Measurements from ENCODE around the gene VWCE.

GRCh38 chr11:61333550-61334433 is 38.7 kb upstream of the VWCE start:
- TF ChIP-seq CTCF (IDR thresholded peaks at IDR 0.05 in 2 of 3, conservative IDR thresholded peaks at IDR 0.05 in 1 of 3; ENCODE audit: borderline replicate concordance in 1 of 3, insufficient read depth in 1 of 3, low read depth in 2 of 3, low read length in 2 of 3) (no peak), MAX (IDR thresholded peaks at IDR 0.05) (no peak; the same call in 1 of the 2 replicates), POLR2AphosphoS5 (IDR thresholded peaks at IDR 0.05; ENCODE audit: low read depth, low read length) (no peak; the same call in 1 of the 2 replicates), TCF7L2 (IDR thresholded peaks at IDR 0.05; ENCODE audit: borderline replicate concordance, extremely low read depth, insufficient read depth, insufficient read length) (peak; percentile 92), EZH2 (IDR thresholded peaks at IDR 0.05) (no peak), ZBTB33 (IDR thresholded peaks at IDR 0.05; ENCODE audit: extremely low read depth, insufficient replicate concordance, low read length) (no peak), POLR2A (IDR thresholded peaks at IDR 0.05; ENCODE audit: borderline replicate concordance, extremely low read depth, insufficient read depth, insufficient read length) (peak; percentile 9), SRF (IDR thresholded peaks at IDR 0.05; ENCODE audit: low read depth) (no peak), FOSL1 (IDR thresholded peaks at IDR 0.05; ENCODE audit: low read depth) (no peak), ZFX (IDR thresholded peaks at IDR 0.05) (no peak), RAD21 (IDR thresholded peaks at IDR 0.05; ENCODE audit: low read depth) (no peak)
